Right atrium auricular region (tissue), 2 donors: ENCODE results near the gene SRI. TPM values are rescaled to one million over a fixed set of nuclear protein-coding genes. Genes with fewer than 3 reads are reported as not detected.
"Not testable (repeated sequence)": the region's sequence is repeated elsewhere in the genome, so short reads cannot be mapped to it uniquely, and the experiment has no call there.

Experiments used
- DNase-seq: peaks from one replicate; pipeline ENCODE4 v3.0.0-alpha.2; 2019; ENCODE audit warnings: low spot score
- H3K27ac ChIP-seq, 2 donors: fragments of 200-600 bp; sonication (generic); 1 replicate in 1 of 2; 2 replicates in 1 of 2; pipeline ENCODE4 v1.5.1; 2016 to 2019
- H3K27me3 ChIP-seq, 2 donors: fragments of 200-600 bp; sonication (generic); one replicate each; pipeline versions ENCODE4 v1.5.1 to v1.6.0; 2017 to 2019
- H3K36me3 ChIP-seq: fragments of 200-600 bp; sonication (generic); one replicate; pipeline ENCODE4 v1.5.1; 2016
- H3K4me1 ChIP-seq, 2 donors: fragments of 200-600 bp; sonication (generic); one replicate each; pipeline versions ENCODE4 v1.5.1 to v1.6.0; 2017 to 2019
- H3K4me3 ChIP-seq, 2 donors: fragments of 200-600 bp; sonication (generic); 1 replicate in 1 of 2; 2 replicates in 1 of 2; pipeline ENCODE4 v1.5.1; 2017 to 2019; ENCODE audit warnings: mild to moderate bottlenecking in 1 of 2, moderate library complexity in 1 of 2
- H3K9me3 ChIP-seq, 2 donors: fragments of 200-600 bp; sonication (generic); one replicate each; pipeline ENCODE4 v1.5.1; 2019
- total RNA-seq, 2 donors: library from RNA; depleted of rRNA; stranded (reverse); fragments of >200 nt; gene quantifications; one replicate each; pipeline ENCODE4 v1.1.0, GENCODE V29; 2016
- TF ChIP-seq, protein P1 (sequence below), 2 donors: fragments of 200-600 bp; sonication (generic); IDR thresholded peaks; one replicate each; pipeline ENCODE4 v1.5.1; 2019; ENCODE audit warnings: antibody characterized with exemption in 2 of 2

Gene SRI
- total RNA-seq, 2 donors from 2014 or later = 42.5 to 63.4 TPM

DNA sequence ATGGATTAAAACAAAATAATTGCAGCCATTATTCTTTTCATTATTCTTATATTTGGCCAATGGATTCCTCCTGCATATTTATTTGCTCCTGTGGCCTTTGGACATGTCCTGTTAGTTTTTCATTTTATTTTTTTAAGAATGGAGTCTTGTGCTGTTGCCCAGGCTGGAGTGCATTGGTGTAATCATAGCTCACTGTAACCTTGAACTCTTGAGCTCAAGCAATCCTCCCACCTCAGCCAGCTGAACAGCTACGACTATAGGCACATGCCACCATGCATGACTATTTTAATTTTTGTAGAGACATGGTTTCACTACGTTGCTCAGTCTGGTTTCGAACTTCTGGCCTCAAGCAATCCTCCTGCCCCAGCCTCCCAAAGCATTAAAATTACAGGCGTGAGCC, 42.7 kb upstream of the SRI start:
- Histone ChIP-seq H3K4me3 (no peak overlapping the region), H3K27ac (no peak overlapping the region), H3K36me3 (no peaks in the 10 kb centered on the region), H3K9me3 (no peaks in the 10 kb centered on the region), H3K4me1 (no peaks in the 10 kb centered on the region), H3K27me3 (no peaks in the 10 kb centered on the region)
- TF ChIP-seq, protein P1, sequence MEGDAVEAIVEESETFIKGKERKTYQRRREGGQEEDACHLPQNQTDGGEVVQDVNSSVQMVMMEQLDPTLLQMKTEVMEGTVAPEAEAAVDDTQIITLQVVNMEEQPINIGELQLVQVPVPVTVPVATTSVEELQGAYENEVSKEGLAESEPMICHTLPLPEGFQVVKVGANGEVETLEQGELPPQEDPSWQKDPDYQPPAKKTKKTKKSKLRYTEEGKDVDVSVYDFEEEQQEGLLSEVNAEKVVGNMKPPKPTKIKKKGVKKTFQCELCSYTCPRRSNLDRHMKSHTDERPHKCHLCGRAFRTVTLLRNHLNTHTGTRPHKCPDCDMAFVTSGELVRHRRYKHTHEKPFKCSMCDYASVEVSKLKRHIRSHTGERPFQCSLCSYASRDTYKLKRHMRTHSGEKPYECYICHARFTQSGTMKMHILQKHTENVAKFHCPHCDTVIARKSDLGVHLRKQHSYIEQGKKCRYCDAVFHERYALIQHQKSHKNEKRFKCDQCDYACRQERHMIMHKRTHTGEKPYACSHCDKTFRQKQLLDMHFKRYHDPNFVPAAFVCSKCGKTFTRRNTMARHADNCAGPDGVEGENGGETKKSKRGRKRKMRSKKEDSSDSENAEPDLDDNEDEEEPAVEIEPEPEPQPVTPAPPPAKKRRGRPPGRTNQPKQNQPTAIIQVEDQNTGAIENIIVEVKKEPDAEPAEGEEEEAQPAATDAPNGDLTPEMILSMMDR (IDR thresholded peaks at IDR 0.05) = no peak
- DNase-seq = no peak

DNA sequence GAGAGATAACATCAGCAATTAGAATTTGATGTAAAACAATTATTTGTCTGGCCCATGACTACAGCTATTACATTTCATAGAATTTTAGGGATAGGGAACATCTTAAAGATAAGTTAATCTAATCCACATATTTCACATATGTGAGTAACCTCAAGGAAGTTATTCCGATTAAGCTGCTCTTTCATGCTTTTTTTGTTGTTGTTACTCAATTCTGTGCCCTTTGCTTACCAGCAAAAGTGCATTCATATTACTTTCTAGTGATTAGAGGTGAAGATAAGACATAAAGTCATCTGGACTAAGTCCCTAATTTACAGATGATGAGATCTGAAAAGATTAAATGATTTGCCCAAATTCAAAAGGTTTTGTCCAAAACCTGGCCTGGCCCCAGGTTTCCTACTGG, 40.9 kb upstream of the SRI start:
- Histone ChIP-seq H3K27ac (no peak overlapping the region), H3K4me1 (no peaks in the 10 kb centered on the region), H3K36me3 (no peaks in the 10 kb centered on the region), H3K9me3 (peaks cover 0 to 2% of the 10 kb centered on the region in 2 donors), H3K27me3 (no peaks in the 10 kb centered on the region), H3K4me3 (no peak overlapping the region)
- no peak for DNase-seq
- TF ChIP-seq, protein P1 (IDR thresholded peaks at IDR 0.05) = no peak

DNA sequence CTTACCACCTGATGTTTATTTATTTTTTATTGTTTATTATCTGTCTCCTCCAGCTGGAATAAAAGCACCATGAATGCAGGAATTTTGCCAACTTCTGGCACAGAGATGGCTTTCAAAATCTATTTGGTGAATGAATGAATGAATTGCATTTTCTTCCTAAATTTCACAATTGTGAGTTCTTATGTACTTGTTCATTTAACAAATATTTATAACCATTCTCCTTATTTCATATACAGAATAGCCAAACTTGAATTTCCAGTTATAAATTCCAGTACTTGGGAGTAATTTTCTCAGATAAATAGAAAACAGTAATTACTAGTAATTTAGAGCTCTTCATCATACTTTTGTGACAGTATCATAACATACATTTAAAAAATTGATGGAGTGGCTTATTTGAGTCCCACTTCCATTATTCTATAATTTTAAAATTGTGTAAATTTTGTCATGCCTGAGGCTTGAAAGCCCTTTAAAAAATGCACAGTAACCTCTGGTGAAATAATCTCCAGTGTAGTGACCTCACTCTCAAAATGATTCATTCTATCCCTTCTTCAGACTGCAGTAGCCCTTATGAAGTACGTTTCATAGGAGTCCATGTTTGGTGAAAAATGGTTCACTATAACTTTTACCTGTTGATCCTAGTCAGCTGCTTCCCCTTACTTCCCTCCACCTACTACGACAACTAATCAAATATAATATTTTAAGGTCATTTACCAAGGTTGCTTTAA, 40.0 kb upstream of the SRI start:
- TF ChIP-seq, protein P1 (IDR thresholded peaks at IDR 0.05) = no peak
- Histone ChIP-seq H3K36me3 (no peaks in the 10 kb centered on the region), H3K27me3 (no peaks in the 10 kb centered on the region), H3K27ac (no peak overlapping the region), H3K9me3 (peaks cover 0 to 9% of the 10 kb centered on the region in 2 donors), H3K4me3 (no peak overlapping the region), H3K4me1 (no peaks in the 10 kb centered on the region)
- no peak for DNase-seq

DNA sequence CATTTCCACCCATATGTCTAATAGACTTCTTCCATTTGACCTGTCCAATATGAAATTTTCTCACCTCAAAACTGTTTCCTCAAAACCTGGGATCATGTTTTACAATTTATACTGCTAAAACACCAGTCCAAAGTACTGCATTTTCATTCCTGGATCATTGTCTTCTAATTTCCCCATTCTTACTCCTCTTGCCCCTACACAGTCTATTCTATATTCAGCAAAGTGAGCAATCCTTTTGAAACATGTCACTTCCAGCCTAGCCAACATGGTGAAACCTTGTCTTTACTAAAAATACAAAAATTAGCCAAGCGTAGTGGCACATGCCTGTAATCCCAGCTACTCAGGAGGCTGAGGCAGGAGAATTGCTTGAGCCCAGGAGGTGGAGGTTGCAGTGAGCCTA, 38.5 kb upstream of the SRI start:
- DNase-seq, H3K27ac ChIP-seq, H3K4me3 ChIP-seq, H3K27me3 ChIP-seq, H3K4me1 ChIP-seq, H3K36me3 ChIP-seq: not testable (repeated sequence)
- peaks cover 0 to 25% of the 10 kb centered on the region in 2 donors for H3K9me3 ChIP-seq

DNA sequence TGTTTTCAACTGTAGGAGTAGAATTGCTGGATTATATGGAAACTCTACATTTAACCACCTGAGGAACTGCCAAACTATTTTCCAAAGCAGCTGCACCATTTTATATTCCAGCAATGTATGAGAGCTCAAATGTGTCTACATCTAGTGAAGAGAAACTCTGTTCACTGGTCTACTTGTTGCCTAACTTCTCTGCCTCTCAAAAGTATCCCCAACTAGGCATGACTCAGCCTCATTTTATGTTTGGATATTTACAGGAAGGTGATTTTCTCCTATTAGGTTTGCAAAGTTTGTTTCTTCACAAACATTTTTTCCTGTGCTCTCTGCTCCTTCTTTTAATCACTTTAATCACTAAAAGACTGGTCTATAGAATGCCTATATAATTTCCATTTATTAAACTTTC, 37.1 kb upstream of the SRI start:
- Histone ChIP-seq H3K4me1 (no peaks in the 10 kb centered on the region), H3K4me3 (no peak overlapping the region), H3K27me3 (no peaks in the 10 kb centered on the region), H3K9me3 (peaks cover 0 to 38% of the 10 kb centered on the region in 2 donors), H3K36me3 (no peaks in the 10 kb centered on the region), H3K27ac (no peak overlapping the region)
- no peak for DNase-seq
- TF ChIP-seq, protein P1 (IDR thresholded peaks at IDR 0.05) = no peak

DNA sequence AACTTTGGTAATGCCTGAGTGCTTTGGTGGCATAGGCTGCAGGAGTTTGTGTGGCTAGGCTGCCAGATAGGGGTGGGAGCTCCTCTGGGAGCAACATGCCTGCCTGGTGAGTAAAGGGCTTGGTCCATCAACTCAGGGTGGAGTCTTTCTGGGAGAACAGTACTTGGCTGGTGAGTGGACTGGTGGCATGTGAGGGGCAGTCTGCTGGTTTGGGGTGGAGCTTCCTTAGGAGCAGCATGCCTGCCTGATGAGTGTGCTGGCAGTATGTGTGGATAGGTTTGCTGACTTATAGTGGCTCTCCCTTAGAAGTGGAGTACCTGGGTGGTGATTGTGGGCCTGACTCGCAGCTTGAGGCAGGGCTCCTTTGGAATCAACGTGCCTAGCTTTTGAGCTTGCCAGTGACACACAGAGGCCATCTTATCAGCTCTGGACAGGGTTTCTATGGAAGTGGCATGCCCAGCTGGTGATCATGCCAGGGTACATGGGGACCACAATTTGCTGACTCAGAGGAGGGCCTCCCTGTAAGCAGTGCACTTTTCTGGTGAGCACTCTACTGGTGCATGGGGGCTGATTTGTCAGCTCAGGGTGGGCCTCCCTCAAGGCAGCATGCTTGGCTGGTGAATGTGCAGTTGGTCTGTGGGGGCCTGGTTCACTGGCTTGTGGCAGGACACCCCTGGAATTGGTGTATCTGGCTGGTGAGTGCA, 35.0 kb upstream of the SRI start:
- Histone ChIP-seq H3K9me3 (peaks cover 0 to 43% of the 10 kb centered on the region in 2 donors), H3K4me3 (no peak overlapping the region), H3K36me3 (no peaks in the 10 kb centered on the region), H3K27ac (no peak overlapping the region), H3K4me1 (no peaks in the 10 kb centered on the region), H3K27me3 (no peaks in the 10 kb centered on the region)
- no peak for DNase-seq
- TF ChIP-seq, protein P1 (IDR thresholded peaks at IDR 0.05) = no peak
